NCI-H1930 (cell line): ENCODE results near the gene CRMP1.
"Not testable (repeated sequence)": the region's sequence is repeated elsewhere in the genome, so short reads cannot be mapped to it uniquely, and the experiment has no call there.

Experiments
- DNase-seq, 2 experiments: peaks; one replicate each; lab custom pipeline; 2025; lab: John Stamatoyannopoulos, UW

The CRMP1 gene

DNA sequence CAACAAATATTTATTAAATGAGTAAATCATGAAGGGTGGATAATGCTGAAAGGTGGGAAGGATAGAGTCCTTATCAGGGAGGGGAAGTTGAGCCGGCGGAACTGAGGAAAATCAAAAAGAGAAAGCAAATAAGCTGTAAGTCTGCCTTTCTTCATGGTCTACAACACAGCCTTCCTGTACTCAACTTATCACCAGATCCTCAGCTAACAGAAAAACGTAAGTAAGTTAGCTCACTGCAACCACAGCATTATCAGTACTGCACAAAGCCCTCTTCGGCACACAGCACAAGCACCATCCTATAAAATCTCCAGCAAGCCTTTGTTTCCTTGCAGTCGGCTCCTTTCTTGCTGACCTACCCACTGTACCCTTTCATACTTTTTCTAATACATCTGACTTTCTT lies 70.3 kb downstream of the CRMP1 start:
- no peak for DNase-seq

DNA sequence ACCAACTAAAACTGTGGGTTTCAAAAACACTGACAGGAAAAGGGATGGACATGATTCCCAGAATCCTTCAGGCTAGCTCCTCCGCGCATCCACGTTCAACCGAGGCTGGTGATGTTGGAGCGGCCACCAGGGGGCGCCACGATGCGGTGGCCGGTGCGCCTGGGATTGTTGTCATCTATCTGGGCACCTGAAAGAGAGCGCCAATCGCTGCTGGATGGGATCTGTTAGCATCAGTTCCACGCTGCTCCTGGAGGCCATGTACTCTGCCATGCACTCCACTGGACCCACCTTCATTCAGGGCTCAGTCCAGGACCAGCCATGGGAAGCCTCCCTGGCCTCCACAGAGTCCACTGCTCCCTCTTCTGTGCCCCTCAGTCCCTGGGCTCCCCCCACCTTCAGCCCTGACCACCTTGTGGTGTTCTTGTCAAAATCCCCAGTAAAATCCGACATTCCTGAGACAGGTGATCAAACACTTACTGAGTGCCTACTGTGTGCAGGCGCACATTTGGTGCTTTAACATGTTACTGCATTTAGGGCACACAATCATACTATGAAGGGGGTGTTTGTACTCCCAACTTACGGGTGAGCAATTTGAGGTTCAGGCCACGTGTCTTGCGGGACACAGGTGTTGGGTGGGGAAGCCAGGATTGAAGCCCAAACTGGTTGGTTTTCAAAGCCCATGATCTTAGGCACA lies 71.1 kb downstream of the CRMP1 start:
- no peak for DNase-seq

DNA sequence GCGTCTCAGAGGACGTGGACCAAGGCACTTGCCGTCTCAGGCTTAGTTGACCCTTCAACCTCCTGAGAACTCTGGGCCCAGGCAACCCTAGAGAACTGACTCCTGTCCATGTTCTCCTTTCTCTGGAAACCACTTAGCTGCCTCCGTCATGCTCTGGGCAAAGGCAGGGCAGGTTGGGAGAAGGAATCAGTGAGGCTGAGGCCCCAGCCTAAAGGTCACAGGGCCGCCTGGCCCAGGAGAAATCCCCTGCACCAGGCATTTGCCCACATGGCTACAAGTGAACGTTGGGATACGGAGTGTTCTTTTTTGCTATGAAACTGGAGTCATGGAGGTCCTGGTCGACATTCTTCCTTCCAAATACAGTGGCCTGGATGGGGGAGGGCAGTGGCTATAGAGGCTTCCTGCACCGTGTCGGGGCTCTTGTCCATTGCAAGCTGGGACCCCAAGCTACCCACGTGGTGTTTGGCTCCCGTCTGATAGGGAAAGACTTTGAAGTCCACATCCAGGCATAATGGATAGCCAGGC lies 76.0 kb downstream of the CRMP1 start:
- no peak for DNase-seq

DNA sequence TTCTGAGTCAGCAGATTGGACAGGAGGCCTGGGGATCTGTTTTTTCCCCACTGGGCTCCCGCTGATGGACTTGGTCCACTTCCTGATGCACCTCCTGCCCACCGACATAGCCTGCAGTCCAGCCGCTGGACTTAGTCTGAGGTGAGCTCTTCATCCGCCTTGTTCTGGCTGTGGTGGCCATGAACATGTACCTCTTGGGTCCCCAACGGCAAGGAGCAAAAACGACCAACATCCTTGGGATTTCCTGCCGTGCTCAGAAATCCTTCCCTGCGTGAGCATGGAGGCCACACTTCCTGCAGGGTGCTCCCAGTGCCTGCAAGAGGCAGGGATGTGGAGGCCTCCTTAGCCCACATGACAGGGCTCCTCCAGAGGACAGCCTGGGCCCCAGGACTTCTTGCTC lies 76.8 kb downstream of the CRMP1 start:
- no peak for DNase-seq

DNA sequence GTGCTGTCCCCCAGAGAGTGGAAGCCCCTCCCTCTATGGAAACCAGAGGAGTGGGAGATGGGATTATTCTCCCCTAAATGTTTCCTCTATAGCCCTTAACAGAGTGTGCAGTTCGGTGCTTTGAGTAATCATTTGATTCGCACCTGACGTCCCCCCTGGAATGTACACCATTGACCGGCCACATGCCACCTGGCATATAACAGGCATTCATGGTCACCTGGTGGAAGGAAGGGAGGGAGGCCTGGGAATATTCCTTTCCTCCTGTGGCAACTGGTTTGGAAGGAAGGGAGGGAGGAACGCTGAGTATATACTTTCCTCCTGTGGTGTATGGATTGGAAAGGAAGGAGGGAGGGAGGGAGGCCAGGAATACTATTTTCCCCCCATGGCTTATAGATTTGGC lies 77.2 kb downstream of the CRMP1 start:
- DNase-seq: no peak

DNA sequence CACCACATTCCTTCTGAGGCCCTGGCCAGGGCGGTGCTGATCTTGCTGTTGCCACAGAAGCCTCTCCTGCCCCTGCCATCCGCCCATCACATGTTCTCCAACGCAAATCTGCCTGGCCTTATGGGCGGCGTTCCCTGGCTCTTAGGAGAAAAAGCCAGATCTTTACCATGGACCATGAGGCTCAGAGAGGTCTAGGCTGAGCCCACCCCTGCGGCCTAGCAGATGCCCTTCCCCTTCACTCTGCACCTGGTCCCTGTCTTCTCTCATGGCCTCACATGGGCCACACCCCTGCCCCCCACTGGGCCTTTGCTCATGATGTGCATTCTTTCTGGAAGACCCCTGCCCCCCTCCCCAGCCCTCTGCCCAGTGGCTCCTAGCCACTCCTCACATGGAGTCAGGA lies 78.5 kb downstream of the CRMP1 start:
- no peak for DNase-seq

DNA sequence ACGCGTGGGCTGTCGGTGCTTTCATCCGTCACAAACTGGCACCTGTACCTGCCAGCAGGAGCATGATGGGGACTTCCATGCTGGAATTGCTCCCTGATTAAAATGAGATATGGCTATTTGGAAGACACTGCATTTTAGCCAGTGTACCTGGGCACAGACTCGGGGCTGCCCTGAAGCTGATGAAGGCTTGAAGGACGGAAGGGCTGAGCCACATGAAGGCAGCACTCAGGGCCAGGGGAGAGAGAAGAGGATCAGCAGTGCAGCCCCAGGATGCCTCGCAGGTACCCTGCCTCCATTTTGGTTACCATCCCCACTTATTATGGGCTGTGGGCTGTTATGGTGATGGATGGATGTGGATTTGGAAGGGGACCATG lies 79.0 kb downstream of the CRMP1 start:
- DNase-seq: no peak

DNA sequence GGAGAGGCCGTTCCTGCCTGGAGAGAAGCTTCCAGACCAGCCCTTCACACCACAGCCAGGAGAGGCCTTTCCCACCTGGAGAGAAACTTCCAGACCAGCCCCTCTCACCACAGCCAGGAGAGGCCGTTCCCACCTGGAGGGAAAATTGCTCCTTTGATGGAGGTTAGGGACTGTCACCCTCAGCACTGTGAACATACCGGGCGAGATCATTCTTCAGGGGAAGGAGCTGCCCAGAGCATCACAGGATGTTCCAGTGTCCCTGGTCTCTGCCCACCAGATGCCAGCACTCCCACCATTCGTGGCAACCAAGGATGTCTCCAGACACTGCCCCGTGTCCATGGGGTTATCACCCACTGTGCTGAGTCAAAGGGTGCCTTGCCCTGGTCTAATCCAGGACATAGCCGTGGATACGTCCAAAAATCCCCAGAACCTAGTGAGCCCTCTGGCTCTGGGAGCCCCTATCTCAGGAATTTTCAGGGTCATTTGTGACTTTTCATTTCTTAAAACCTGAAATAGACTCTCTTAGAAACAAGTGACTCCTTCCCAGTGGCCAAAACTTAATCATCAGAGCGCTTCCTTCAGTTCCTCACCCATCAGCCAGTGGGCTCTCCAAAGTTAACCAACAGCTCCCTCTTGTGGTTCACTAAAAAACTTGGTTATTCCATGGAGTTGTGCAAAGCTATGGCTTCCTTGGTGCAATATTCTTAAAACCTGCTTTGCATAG lies 80.2 kb downstream of the CRMP1 start:
- DNase-seq: peak; percentile 5 to 63

DNA sequence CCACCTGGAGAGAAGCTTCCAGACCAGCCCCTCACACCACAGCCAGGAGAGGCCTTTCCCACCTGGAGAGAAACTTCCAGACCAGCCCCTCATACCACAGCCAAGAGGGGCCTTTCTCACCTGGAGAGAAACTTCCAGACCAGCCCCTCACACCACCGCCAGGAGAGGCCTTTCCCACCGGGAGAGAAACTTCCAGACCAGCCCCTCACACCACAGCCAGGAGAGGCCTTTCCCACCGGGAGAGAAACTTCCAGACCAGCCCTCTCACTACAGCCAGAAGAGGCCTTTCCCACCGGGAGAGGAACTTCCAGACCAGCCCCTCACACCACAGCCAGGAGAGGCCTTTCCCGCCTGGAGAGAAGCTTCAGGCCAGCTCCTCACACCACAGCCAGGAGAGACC lies 80.8 kb downstream of the CRMP1 start:
- DNase-seq: not testable (repeated sequence)

DNA sequence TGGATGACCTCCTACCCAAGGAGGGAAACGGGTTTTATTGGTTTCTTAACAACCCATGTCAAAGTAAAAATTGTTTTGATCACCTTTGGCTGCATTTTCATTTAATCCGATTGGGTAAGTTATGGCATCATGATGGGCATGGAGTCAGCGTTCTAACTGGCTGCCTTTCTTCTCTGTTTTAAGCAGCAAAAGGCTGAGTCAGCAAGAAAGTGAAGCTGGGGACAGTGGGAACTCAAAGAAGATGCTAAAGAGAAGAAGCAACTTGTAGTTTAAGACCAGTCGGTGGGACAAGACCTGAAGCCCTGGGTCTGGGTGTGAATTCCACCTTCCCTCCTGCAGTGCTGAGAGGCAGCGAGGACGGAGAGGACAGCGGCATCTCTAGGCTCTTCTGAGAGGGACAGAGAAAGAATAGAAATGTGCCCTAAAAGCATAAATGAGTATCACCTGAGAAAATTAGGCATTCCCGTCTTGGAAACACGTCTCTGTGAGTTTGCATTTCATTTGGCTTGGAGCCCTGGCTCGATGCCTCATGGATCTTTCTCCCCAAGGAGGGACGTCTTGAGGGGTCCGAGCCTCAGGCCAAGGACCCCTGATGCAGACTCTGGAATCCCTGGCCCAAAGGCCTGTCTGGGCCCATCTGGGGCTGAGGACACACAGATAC lies 82.0 kb downstream of the CRMP1 start:
- no peak for DNase-seq

DNA sequence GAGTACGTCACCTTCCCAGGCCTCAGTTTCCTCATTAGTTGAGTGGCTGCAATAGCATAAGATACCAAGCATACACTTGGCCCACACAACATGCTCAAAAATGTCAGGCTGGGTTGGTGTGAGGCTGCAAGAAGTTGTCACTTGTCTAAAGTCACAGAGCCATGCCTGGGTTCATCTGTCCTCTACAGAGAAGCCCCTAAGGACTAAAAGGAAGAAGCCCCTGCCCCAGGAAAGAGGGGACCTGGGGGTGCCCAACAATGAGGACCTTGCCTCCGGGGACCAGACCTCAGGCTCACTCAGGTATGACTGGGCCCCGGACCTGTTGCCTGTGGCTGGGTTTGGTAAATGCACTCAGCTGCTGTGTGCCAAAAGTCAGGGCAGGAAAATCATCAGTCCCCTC lies 82.7 kb downstream of the CRMP1 start:
- no peak for DNase-seq

DNA sequence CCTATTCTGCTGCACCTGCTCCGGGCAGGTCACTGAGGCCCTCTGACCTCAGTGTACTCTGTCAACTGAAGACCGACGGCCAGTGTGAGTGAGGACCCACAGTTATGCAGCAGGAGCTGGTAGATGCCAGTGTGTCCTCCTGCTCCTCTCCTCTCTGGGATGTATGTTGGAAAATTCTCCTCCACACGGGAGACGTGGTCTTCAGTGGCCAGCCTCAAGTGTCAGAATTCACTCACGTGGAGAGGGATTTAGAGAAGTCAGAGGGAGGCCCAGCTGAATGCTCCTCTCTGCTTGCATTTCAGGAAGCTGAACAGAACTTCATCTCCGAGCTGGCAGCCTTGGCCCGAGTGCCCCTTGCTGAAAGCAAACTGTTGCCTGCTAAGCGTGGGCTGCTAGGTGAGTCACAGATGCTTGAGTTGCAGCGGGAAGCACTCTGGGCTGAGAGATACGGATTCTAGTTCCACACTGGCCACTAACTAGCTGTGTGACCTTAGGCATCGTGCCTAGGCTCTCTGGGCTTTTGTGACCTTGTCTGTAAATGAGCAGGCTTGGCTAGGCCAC lies 83.6 kb downstream of the CRMP1 start:
- DNase-seq: no peak

DNA sequence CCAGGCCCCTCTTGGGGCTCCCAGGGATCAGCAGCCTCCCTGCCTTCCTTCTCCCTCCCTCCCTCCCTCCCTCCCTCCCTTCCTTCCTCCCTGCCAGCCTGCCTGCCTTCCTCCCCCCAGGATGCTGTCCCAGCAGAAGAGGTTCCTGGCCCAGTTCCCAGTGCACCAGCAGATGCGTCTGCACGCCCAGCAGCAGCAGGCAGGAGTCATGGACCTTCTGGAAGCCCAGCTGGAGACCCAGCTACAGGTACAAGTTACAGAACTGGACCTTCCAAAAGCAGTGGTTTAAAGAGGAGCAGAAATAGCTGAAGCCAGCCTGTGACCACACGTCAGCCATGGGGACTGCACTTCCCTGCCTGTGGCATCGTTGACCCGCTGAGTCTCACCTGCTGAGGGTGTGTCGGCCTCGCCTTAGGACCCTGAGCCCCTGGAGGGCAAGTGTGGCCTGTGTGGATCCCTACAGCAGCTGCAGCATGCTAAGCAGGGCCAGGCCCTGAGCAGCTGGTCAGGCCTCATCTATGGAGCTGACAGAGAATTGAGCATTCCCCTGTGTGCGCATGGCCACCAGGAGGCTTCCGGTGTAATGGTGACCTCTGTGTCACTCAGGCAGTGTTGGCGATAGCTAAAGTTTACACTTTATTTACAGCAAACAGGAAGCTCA lies 84.7 kb downstream of the CRMP1 start:
- no peak for DNase-seq

DNA sequence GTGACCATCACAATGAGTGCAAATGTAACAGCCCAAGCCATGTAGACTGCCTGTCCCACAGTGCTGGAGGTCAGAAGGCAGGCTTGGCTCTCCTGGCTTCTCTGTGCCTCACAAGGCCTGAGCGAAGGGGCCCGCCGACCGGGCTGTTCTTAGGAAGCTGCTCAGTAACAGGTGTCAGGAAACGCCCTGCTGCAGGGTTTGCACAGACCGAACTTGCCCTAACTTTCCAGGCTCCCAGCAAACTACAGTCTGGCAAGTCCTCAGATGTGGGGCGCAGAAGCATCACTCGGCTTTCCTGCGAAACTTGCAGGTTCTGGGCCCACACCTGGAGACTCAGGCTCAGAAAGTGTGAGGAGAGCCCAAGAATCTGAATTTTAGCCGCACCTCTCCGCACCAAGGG lies 87.6 kb downstream of the CRMP1 start:
- DNase-seq: no peak

DNA sequence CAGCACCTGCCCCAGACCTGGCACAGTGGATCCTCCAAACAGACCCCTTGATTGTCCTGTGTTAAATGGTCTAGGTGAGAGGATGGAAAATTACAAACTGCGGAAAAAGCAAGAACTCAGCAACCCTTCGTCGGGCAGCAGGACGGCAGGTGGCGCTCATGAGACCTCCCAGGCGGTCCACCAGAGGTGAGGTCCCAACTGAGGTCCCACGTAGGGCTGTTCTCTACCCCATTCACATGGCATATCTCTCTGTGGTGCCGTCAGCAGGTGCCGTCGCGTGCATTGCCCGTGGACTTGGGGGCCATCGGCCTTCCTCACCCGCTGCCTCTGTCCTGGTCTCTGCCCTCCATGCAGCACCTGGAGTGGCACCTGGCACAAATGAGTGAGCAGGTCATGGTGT lies 88.2 kb downstream of the CRMP1 start:
- DNase-seq: no peak

DNA sequence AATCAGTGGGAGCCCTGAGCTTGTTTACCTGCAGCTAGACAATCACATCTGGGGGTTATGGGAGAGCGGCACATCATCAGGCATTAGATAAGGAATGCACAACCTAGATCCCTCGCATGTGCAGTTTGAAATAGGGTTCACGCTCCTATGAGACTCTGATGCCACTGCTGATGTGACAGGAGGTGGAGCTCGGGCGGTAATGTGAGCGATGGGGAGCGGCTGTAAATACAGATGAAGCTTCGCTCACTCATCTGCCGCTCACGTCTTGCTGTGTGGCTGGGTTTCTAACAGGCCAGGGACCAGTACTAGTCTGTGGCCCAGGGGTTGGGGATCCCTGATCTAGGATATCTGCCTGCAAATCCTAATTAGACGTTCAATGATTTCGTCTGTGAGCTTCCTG lies 90.3 kb downstream of the CRMP1 start:
- DNase-seq: no peak

DNA sequence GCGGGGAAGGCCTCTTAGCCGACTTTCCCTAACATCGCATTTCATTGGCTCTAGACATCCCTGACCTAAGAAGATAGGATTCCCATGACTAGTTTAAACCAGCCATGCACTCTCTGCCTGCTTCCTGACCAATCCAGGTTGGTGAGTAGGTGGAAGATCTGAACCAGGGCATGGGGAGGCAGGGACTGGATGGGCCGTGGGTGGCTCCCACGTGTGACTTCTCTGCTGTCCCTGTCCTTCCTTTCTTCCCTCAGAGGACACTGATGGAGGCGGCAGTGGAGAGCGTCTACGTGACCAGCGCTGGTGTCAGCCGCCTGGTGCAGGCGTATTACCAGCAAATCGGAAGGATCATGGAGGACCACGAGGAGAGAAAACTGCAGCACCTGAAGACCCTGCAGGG lies 91.2 kb downstream of the CRMP1 start:
- DNase-seq: no peak

DNA sequence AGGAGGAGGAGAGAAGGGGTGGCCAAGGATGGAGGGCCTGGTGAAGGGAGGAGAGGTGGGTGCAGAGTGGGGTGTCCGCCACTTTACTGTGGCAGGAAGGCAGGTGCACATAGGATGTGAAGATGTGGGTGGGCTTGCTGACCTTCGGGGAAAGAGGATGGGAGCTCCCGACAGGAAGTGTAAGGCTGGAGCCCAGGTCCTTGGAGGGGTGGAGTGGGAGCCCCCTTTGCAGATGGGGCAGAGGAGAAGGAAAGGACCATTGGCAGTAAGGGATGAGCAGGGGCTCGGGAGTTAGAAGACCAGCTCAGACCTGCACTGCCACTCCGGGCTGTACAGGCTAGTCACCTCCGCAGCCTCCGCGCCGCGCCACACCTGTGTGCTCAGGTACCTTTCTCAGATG lies 92.4 kb downstream of the CRMP1 start:
- DNase-seq: no peak

DNA sequence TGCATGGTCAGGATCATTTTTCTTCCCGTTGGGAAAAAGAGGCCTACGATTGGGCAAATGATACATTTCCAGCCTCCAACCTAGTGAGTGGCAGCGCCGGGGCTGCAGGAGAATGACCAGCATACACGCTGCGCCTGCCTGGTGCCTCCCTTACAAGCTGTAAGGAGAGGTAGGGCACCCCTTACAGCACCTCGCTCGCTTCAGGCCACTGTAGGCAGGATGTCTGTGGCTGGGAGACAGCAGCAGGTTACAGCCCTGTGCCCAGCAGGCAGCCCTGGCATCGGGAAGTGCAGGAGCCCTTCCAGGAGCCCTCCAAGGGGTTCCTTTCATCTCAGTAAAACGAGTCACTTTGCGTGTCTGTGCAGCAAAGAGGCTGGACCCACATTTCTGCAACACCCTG lies 93.5 kb downstream of the CRMP1 start:
- no peak for DNase-seq

DNA sequence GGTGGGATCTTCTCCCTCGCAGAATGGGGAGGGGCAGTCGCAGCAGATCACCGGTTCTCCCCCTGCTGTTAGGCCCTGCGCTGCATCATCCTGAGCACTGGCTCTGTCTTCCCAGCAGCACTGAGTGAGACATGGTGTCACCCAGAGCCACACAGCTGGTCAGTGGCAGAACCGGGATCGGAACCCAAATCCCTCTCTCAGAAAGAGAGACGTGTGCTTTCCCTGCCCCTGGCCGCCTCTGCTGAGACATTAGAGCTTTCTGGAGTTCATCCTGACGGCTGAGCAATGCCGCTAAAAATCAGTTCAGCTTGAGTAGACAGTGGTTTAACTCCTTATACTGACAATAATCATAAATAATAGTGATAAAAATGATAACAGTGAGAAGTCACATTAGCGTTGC lies 93.9 kb downstream of the CRMP1 start:
- no peak for DNase-seq

DNA sequence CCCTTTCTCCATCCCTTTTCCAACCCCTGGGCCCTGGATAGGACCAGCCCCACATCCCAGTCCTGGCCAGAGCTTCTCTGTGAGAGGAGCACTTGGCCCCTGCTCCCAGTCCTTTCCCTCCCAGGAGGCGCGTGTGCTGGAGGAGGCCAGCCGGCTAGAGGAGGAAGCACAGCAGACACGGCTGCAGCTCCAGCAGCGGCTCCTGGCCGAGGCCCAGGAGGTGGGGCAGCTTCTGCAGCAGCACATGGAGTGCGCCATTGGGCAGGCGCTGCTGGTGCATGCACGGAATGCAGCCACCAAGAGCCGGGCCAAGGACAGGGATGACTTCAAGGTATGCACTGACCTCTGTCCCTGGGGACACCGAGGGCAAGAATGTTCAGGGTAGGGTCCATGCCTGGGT lies 94.4 kb downstream of the CRMP1 start:
- no peak for DNase-seq

DNA sequence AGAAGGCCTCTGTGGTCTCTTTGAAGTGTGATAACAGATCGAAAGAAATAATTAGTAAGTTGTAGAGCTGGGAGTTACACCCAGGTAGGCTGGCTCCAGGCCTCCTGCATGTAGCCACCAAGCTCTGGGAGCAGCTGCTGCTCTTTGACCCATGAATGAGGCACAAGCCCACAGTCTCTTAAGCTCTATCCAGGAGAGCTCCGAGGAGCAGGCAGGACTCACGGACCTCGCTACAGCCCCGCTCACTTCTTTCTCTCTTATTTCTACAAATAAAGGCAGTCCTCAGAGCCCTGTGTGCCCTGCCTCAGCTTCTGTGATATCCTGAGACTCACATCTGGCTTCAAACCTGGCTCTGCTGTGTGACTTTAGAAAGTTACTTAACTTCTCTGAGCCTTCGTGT lies 95.0 kb downstream of the CRMP1 start:
- DNase-seq: no peak
